Astrocyte of the hippocampus (primary cell): Measurements from ENCODE around the gene GNAI2.
"Not testable (repeated sequence)": the region's sequence is repeated elsewhere in the genome, so short reads cannot be mapped to it uniquely, and the experiment has no call there.

ENCODE experiments used
- DNase-seq: peaks from one replicate; pipeline ENCODE4 v3.0.0; 2011; ENCODE audit warnings: low read depth, low spot score

GNAI2 gene

GRCh38 chr3:50276762-50277101, 40.7 kb downstream of the GNAI2 start:
- DNase-seq: no peak

GRCh38 chr3:50278123-50278879, 42.3 kb downstream of the GNAI2 start:
- no peak for DNase-seq

GRCh38 chr3:50278880-50279224, 42.8 kb downstream of the GNAI2 start, which contains the start of gene LSMEM2:
Gene LSMEM2, plus strand, starts transcription at chr3:50279087. Its CDS starts 27 bp downstream, at chr3:50279114.
- no peak for DNase-seq

- DNase-seq: no peak
Observed at GRCh38 chr3:50279255-50280016, 43.4 kb downstream of the GNAI2 start.

- DNase-seq: not testable (repeated sequence)
Observed at GRCh38 chr3:50284121-50284520, 48.1 kb downstream of the GNAI2 start.

GRCh38 chr3:50286322-50287227, 50.6 kb downstream of the GNAI2 start:
- DNase-seq: no peak

- DNase-seq: no peak
Observed at GRCh38 chr3:50287262-50287661, 51.3 kb downstream of the GNAI2 start.

- no peak for DNase-seq
Observed at GRCh38 chr3:50288387-50289007, 52.5 kb downstream of the GNAI2 start.

GRCh38 chr3:50289130-50289529, 53.1 kb downstream of the GNAI2 start:
- no peak for DNase-seq

- DNase-seq: no peak
Observed at GRCh38 chr3:50290161-50290641, 54.2 kb downstream of the GNAI2 start.

- DNase-seq: peak; percentile 99
Observed at GRCh38 chr3:50292159-50293078, 56.4 kb downstream of the GNAI2 start, which contains the start of gene IFRD2. Gene IFRD2, minus strand, starts transcription at chr3:50292429. Its CDS starts 155 bp downstream, at chr3:50292274.

- DNase-seq: no peak
Observed at GRCh38 chr3:50293079-50293801, 57.2 kb downstream of the GNAI2 start.

GRCh38 chr3:50294089-50294488, 58.1 kb downstream of the GNAI2 start:
- no peak for DNase-seq

- no peak for DNase-seq
Observed at GRCh38 chr3:50294492-50295403, 58.7 kb downstream of the GNAI2 start.

- no peak for DNase-seq
Observed at GRCh38 chr3:50295553-50296431, 59.8 kb downstream of the GNAI2 start.

- peak; percentile 0 for DNase-seq
Observed at GRCh38 chr3:50296721-50297383, 60.8 kb downstream of the GNAI2 start.

- peak; percentile 0 for DNase-seq
Observed at GRCh38 chr3:50297384-50297775, 61.4 kb downstream of the GNAI2 start.
